Ovary (tissue), 3 donors: ENCODE data around the gene JAG2.

Experiments
- CTCF ChIP-seq, 3 donors: fragments of 450-650 bp in 2 of 3; fragments of 200-600 bp in 1 of 3; IDR thresholded peaks; one replicate each; pipeline versions ENCODE4 v1.5.1 to v1.8.0; 2016 to 2022; ENCODE audit warnings: antibody characterized with exemption in 3 of 3, mild to moderate bottlenecking in 1 of 3
- EP300 ChIP-seq: sonication (generic); formaldehyde crosslinking; IDR thresholded peaks from one replicate; pipeline ENCODE4 v1.6.1; 2017; ENCODE audit warnings: antibody characterized with exemption
- POLR2A ChIP-seq: fragments of 450-650 bp; IDR thresholded peaks from one replicate; pipeline ENCODE4 v1.6.1; 2017; ENCODE audit warnings: antibody characterized with exemption, mild to moderate bottlenecking, moderate library complexity
- donor health status: DM: no; HTN: no; CAD: no.

GRCh38 chr14:105195522-105196264, 27.1 kb upstream of the JAG2 start:
- no peak for TF ChIP-seq CTCF (IDR thresholded peaks at IDR 0.05)
- no peak for TF ChIP-seq POLR2A
- TF ChIP-seq EP300: no peak
